Measurements from ENCODE around the gene C6orf136. TPM values are rescaled to one million over a fixed set of nuclear protein-coding genes. Genes with fewer than 3 reads are reported as not detected.
A peak's percentile ranks its signal among the peaks of the same experiment; 100 is the strongest.

Gene C6orf136, protein sequence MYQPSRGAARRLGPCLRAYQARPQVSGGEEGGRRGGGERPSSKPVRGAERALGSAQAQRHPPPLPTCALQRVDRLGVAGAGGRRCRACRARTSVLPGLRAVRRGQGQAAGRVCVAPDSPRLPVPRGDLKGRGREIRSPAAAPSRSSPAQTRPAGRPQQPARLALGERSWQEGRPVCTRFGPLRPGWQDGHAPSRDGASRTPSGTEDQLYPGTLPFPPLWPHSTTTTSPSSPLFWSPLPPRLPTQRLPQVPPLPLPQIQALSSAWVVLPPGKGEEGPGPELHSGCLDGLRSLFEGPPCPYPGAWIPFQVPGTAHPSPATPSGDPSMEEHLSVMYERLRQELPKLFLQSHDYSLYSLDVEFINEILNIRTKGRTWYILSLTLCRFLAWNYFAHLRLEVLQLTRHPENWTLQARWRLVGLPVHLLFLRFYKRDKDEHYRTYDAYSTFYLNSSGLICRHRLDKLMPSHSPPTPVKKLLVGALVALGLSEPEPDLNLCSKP
- 9.8 TPM for polyA plus RNA-seq (2013, experiment 1 of 2; ENCODE audit: insufficient read length)
- polyA plus RNA-seq (2013, experiment 2 of 2; ENCODE audit: insufficient read length), result 7.5 TPM

DNA sequence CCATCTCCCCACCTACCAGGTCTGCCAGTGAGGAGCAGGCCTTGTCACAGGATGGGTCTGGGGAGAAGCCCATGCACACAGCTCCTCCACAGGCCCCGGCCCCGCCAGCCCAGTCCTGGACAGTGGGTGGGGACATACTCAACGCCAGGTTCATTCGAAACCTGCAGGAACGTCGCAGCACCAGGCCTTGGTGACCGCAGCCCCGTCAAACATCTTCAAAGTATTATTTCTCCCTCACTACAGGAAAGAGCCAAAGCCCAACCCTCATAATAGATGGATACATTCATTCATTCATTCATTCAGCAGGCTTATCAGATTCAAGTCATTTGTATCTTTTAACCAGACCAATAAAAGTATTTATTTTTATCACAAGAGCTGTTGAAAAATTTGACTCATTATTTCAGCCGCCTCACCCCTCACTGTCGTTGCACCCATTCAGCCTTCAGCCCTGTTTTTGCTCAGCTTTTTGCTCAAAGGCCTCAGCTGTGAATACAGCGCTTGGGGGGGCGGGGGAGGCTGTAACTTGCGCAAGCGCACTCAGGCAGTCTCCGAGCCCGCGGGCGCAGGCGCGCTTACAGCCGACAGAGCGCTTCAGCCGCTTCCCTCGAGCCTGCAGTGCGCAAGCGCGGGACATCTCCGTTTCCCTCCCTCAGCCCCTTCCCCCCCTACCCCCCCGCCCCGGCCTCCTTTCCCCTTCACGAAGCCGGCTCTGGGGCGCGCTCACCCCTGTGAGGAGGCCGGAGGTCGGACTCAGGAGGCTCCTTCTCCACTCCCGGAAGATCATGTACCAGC lies at the start of gene C6orf136:
C6orf136 (plus strand) TSS at position 684 of the 792 bp plus-strand sequence; CDS start at position 783, 99 bp downstream.
- peak; percentile 93 for DNase-seq

DNA sequence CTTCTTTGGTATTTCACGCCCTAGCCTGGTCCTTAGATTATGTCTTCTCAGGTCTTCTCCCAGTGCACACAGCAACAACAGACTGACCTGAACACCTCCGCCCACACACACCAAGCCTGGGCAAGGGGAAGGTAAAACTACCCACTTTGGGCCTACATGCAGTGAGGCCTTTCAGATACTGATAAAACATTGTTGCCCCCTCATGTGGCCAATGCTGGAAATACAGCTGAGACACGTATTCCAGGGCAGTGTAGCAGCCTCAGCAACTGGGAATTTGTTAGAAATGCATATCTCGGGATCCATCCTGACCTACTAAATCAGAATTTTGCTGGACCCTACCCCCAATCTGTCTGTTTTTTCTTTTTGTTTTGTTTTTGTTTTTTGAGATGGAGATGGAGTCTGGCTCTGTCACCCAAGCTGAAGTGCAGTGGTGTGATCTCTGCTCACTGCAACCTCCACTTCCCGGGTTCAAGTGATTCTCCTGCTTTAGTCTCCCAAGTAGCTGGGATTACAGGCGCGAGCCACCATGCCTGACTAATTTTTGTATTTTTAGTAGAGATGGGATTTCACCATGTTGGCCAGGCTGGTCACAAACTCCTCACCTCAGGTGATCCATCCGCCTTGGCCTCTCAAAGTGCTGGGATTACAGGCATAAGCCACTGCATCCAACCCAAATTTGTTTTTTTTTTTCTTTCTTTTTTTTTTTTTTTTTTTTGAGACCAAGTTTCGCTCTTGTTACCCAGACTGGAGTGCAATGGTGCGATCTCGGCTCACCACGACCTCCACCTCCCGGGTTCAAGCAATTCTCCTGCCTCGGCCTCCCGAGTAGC lies 49.4 kb upstream of the C6orf136 start:
- DNase-seq, result peak; percentile 72

DNA sequence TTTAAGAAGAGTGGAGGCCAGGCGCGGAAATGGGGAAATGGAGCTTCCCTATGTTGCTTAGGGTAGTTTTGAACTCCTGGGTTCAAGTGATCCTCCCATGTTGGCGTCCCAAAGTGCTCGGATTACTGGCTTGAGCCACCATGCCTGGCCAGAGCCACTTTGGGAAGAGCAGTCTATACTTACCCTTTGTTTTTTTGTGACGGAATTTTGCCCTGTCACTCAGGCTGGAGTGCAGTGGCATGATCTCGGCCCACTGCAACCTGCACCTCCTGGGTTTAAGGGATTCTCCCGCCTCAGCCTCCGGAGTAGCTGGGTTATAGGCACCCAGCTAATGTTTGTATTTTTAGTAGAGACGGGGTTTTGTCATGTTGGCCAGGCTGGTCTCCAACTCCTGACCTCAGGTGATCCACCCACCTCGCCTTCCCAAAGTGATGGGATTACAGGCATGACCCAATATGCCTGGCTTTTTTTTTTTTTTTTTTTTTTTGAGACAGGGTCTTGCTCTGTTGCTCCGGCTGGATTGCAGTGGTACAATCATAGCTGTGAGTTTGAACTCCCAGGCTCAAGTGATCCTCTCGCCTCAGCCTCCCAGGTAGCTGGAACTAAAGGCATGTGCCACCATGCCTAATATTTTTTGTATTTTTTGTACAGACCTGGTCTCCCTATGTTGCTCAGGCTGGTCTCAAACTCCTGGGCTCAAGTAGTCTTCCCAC lies 47.9 kb upstream of the C6orf136 start:
- DNase-seq, result no peak

DNA sequence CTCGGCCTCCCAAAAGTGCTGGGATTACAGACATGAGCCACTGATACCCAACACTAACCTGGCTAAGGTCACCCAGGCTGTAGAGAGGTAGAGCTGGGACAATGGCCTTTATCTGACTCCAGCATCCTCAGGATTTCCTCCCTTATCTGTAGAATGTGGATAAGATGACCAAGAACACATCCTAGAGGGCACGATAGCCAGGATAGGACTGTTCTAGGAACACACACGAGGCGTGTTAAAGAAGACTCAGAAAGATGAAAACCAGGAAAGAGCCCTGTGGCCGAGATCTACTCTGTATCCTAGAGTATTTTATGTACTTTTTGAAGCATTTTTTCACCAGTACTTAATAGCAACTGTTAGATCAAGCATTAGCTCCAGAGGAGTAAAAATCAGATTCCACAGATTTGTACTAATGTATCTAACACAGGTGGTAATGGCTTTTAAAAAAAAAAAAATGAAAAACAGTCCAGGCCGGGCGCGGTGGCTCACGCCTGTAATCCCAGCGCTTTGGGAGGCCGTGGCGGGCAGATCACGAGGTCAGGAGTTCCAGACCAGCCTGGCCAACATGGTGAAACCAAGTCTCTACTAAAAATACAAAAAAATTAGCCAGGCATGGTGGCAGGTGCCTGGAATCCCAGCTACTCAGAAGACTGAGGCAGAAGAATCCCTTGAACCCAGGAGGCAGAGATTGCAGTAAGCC lies 47.2 kb upstream of the C6orf136 start:
- no peak for DNase-seq

DNA sequence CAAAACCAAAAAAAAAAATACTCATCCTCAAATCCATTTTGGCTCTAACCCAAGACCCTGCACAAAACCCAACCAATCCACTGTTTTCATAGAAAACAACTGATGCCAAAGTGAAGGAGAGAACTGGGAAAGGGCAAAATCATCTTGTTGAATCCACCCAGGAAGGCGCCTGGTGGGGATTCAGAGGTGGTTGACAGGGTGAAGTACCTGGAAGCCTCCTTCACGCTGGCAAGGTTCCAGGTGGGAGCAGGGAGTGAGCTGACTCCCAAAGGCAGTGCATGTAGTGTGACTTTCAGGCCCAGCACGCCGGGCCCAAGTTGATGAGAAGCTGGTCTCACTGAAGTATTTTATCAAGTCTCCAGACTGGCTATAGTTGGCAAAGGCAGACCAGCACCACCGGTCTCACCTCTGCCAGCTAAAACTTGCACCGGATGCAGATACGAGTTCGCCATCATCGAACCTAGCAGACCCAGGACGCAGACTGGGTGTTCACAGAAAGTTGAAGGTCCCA lies 46.4 kb upstream of the C6orf136 start:
- no peak for DNase-seq

DNA sequence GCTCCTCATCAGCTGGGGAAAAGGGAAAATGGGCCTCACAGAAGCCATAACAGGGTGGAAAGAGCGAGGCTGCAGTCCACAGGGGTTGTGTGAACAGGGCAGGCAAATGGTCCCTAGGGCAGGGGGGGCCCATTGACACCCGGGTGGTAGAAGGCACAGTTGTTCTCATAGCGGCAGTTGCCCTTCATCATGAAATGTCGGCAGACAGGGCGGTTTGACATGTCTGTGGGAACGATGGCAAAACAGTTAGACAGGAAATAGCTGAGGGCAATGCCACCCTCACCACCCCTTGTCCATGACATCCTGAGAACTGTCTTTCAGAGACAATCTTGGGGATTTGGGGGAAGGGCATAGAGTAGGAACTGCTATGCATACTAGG lies 45.5 kb upstream of the C6orf136 start:
- no peak for DNase-seq

DNA sequence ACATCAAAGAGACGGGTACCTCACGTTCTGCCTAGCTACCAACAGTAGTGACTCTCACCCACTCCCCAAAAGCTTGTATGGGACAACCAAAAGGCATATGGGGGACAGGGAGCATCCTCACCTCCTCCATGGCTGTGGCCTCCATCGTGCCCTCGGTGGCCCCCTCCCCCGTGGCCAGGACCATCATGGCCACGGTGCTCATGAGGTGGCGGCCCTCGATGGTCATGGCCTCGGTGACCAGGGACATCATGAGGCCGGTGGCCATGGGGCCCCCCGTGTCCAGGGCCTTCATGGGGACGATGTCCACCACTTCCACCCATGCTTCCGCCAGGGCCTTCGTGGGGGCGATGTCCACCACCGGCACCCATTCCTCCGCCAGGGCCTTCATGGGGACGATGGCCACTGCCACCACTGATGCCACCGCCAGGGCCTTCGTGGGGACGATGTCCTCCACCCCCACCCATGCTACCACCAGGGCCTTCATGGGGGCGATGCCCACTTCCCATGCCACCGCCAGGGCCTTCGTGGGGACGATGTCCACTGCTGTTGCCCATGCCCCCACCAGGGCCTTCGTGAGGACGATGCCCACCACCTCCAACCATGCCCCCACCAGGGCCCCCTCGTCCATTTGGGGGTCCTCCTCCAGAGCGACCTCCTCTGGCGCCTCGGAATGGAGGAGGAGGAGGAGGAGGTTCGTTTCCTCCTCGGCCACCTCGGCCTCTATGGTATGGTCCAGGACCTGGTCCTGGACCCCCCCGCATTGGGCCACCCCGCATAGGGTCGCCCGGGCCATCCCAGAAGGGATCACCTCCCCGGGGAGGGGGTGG lies 44.9 kb upstream of the C6orf136 start:
- no peak for DNase-seq

DNA sequence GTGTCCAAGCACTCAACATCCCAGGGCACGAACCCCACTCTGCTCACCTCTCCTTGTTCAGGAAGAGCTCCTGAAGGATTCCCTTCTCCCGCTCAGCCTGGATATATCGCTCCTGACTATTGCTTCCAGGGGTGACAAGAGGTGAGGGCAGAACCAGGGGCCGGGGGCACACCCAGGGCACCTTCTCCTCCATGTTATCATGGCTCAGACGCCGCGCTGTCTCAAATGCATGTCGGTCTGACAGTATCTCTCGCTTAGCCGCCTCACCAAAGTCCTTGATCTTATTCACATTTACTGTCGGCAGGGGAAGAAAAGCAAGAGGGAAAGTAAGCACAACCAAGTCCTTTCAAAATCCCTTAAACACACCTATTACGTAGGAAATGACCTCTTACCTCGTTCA lies 43.0 kb upstream of the C6orf136 start:
- no peak for DNase-seq

DNA sequence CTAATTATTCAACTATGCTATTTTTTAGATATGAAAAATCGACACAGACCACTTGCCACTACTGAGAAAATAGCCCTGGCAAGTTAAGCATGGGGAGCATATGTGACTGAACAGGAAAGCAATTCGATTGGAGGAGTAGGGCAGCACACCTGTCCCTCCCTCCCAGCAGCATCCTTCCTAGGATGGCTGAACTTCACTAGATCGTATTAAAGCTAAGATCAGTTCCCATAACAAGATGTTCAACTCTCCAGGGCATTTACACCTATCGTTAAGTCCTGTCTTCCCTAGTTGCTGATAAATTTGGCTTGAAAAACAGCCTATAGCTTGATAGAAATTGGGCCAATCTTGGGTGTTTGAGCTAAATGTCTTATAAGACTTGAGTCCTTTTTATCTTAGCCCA lies 36.9 kb upstream of the C6orf136 start:
- DNase-seq, result no peak

DNA sequence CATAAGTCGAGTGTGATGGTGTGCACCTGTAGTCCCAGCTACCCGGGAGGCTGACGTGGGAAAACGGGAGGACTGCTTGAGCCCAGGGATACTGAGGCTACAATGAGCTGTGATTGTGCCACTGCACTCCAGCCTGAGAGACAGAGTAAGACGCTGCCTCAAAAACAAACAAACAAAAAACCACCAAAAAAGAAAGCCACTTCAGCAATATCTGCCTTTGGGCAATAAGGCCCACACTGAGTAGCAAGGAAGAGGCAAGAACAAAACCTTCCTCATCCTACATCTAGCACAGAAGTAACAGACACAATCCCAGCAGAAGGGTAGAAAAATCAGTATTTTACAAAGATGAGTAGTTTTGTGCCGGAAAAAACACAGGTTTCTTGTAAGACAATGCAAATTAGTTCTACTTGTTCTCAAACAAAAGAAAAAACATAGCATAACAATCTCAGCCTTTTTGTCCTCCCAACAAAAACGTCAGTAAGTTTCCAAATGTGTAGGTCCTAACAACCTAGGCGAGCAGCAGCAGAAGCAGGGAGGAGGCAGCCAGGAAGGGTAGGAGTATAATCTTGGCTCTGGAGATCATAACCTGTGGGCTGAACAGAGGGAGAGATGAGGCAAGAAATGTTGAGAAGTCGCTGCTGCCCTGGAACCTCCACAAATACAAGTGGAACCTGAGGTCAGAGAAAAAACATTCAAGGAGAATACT lies 35.6 kb upstream of the C6orf136 start:
- no peak for DNase-seq

DNA sequence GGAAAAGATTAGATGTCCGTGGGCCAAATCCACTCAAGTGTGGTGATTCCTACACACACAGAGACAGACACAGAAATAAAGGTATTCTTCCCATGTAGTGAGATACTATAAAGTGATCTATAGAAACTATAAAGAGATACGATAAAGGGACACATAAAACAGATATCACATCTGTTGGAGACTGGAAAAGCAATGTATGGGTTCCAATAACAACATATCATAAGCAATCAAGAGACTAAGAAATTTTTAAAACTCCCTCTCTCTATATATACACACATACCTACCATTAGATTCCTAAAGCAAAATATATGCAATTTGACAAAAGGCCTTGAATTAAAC lies 35.1 kb upstream of the C6orf136 start:
- no peak for DNase-seq

DNA sequence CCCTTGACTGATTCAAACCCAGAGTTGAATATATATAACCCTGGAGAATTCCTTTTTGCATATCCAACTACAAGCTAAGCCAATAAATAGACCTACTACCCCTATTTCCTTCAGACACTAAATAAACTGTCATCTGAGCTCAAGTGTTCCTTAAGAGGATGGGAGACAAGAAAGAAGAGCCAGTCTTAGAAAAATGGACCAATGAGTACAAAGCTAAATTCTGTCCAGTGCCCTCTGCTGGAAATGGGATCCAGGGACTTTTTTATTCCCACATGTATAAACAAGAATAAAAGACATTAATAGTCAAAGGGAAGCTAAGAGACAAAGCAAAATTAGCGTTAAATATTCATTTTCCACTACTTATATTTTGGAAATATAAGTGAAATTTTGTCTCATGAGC lies 34.7 kb upstream of the C6orf136 start:
- DNase-seq, result no peak

DNA sequence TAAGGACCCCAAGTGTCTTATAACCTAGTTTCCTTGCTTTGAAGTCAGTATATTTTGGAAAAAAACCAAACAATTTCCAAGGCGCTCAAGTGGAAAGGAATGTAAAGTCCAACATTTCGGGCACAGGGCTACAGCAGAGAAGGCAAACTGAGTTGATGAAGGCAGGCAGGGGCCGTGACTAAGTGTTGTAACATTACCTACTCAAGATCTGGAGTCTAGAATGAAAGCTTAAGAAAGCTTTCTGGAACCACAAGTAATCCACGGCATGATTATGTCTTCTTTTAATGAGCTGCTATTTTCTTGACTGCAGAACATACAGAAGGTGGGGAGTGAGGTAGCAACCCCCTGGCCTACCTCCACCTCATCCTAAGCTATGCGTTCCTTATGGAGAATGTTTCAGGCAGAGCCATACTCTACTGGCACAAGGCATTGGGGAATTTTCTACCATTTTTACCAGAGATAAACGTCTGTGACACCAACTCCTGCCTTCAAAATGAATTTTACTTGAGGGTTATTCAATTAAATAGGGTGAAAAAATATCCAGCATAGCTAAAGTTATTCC lies 34.2 kb upstream of the C6orf136 start:
- peak; percentile 62 for DNase-seq

DNA sequence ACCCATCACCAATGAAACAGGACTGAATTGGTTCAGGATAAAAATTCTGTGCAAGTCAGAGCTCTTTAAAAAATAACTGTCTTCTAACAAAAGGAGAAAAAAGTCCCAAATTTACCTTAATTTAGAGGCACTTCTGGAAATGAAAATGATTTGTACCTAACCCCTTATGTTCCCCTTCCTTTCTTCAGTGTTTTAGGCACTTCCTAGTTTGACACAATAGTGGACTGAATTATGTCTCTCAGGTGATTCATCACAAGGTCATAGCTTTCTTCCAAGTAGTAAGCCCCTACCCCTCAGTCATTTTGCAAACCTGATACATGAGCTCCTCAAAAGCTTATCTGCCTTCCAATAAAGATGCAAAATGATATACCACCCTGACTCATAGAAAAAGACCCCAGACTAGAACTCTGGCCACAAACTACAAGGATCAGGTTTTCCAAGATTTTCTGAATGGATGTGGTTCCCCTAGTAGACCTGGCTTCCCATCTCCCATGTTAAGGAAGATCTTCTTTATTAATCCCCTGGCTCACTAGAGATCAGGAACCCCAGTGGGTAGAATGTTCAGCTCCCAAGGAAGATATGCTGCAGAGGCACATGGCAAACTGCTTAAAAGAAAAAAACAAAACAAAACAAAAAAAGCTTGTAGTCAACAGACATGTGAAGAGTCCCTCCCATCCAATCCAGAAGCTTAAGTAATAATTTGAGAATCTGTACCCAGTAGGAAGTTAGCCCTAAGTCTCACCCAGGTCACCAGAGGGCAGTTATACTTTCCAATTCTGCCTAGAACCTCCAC lies 33.5 kb upstream of the C6orf136 start:
- no peak for DNase-seq

DNA sequence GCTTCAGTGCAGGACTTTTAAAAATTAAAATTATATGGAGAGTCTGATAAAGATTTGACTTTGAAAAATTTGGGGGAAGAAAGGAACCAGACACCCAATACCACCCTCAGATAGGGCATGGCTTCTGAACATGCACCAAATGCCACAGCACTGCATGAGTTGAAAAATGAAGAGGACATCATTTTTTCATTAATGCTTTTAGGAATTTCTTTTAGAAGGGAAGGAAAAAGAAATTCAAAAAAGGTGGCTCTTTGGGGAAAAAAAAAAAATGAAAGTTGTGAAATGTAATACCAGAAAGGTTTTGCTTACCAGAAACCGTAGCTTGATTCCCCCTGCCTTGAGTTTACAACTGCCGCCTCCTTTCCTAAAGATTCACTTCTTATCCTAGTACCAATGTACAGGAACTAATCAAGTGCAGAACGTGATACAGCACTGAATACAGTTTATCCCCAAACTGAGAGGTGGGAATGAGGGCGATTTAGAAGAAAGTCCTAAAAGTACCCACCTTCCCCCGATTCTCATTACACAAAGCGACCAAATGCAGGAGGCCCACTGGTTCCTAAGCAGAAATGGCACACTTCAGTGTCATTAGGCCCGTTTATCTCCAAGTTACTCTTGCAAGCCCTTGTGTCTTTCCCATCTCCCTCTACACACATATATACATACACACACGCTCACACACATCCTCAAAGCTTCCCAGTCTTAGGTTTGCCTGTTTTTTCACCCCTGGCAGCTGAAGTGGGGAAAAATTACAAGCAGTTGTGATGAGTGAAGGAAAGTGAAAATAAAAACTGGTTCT lies 32.7 kb upstream of the C6orf136 start:
- DNase-seq, result no peak

DNA sequence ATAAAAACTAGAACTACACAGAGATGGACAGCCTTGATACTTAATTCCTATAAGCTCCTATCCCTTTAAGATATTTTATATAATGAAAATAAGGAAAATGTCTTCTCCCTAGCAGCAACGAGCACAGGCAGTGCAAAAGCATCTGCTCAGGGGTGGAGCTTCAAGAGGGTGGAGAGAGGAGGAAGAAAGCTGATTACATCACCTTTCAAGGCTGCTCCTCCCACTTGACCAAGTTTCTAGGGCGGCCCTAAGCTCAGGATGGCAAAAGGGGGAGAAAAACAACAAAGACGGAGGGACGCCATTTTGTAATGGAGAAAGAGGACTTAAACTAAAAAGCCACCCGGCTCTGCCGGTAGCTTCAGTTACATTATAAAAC lies 32.1 kb upstream of the C6orf136 start:
- peak; percentile 99 for DNase-seq

DNA sequence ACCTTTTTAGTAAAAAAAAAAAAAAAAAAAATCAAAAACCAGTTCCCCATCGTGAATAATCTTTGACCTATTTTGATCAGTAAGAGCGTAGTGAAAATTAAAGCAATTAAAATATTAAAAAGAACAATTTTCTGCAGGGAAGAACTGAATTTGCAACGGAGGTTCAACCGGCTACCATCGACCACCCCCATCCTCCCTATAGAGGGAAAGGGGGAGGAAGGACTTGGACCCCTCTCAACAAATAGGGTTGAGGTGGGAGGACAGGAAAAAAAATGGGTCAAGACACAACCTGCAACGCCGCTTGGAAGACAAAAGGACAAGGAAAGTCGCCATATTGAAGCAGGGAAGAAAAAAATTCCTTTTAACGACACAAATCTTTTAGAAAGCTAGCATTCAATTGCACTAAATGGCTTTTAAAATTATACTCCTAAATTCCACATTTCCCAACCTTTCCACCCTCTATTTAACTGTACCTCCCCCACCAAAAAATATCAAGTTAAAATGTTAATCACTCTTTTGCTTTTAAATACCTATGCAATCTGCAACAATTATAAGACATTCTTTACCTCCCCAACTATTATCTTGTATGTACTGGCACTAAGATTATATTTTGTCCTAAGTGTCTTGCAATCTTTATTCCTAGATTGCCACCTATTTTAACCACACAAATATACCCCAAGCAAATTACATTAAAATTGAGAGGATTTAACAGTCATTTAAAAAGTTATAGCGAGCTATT lies 31.5 kb upstream of the C6orf136 start:
- peak; percentile 96 for DNase-seq

Measured in fibroblast of skin of abdomen (primary cell).